Activated CD4-positive, alpha-beta T cell treated with anti-CD3 and anti-CD28 coated beads, Interleukin-2, amount 50 U/mL, for 4 hours (primary cell): ENCODE results near the gene NMNAT2.

ENCODE experiments used
- DNase-seq, 2 experiments: peaks; one replicate each; pipeline ENCODE4 v3.0.0-alpha.2; 2020

NMNAT2 gene

DNA sequence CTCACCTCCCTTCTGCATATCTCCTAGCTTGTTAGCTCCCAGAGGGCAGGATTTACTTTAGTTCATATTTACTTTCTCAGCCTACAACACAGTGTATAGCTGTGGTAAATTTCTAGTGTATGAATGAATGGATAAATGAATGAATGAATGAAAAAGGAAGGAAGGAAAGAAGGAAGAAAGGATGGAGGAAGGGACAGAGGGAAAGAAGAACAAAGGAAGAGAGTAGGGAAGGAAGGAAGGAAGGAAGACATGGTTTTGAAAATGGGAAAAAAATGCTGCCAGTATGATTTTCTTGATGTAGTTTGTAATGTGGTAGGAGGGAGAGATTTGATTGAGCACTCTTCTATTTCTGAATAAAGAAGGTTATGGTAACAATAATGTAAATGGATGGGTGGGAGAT, 185.1 kb downstream of the NMNAT2 start:
- DNase-seq, result no peak

DNA sequence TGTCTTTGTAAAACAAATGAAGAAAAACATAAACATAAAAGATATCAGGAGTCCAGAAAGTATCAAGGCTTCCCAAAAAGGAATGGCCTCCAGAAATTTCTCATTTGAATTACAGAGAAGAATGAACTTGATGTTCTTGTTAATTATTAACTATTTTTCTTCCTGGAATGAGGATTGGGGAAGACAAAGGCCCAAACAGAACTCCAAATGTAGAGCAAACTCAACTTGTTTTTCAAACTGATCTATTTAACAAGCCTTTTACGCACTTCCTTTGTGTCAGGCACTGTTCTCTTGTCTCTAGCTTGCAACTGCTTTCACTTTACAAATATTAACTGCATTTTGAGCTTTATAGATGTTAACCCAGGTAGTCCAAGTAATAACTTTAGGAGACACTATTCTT, 186.6 kb downstream of the NMNAT2 start:
- no peak for DNase-seq

DNA sequence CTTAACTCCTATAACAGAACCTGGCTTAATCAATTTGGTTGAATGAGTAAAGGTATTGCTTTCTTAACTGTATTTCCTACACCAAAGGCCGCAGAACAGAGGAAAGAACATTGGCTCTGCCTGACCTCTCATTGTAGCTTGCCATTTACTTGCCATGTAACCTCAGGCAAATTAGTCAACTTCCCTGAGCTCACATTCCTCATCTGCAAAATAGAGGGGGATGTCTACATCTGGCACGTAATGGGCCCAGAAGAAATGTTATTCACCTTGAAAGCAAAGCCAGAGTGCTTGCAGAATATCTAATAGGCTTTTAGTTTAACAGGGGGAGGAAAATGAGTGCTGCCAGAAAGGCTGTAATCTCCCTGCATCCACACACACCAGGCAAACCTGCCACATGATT, 187.8 kb downstream of the NMNAT2 start:
- DNase-seq, result no peak

- no peak for DNase-seq
Measured at GRCh38 chr1:183228347-183229220, 189.6 kb downstream of the NMNAT2 start.

DNA sequence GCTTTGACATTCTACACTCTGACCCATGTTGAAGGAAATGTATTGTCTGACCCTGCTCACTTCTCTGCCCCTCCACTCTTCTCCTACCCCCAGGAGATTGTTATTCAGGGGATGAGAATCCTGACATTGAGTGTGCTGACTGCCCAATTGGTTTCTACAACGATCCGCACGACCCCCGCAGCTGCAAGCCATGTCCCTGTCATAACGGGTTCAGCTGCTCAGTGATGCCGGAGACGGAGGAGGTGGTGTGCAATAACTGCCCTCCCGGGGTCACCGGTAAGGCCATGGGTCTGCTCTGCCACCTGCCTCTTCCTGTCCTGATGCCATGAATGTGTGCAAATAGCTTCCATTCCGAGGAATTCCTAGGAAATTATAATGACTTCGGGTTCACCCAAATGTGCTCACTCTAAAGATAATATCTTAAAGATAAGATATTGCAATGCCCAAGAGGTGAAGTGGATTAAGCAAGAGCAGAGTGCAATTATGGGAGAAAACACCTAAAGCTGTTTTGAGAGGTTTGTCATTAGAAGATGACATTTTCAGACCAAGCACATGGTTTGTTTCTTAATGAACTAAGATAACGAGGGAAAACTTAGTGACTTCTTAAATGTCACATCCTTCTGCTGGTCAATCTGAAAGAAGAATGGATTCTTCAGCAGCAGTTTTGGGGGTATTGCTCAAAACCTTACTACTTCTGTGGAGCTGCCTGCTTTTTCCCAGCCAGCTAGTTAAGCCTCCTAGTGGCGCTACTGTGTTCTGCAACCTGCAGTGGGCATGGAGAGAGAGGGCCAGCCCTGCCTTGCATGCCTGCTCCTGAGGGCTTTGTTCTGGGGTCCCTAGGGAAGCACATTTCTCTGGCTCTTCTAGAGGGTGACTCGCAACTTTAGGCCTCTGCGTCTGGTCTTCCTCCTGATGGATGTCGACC, 190.5 kb downstream of the NMNAT2 start:
- DNase-seq, result no peak

DNA sequence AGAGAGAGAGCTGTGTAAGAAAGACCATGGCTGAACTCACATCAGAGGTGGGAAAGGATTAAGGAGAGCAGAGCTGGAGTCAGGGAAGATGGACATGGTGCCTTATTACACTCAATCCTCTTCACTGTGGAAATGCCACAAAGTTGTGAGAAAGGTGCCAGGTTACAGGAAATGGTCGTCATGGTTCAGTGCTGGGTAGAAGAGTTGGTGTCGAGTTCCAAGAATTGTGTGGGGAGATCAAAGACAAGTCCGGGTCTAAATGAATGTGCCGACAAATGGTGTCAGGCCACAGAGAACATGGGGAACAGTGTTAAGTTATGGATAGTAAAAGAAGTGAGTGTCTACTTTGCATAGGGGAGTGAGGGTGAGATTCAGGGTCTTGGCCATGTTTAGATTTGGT, 191.2 kb downstream of the NMNAT2 start:
- no peak for DNase-seq

- no peak for DNase-seq
Measured at GRCh38 chr1:183226361-183226760, 191.8 kb downstream of the NMNAT2 start.

- no peak for DNase-seq
Measured at GRCh38 chr1:183223467-183223866, 194.7 kb downstream of the NMNAT2 start.

DNA sequence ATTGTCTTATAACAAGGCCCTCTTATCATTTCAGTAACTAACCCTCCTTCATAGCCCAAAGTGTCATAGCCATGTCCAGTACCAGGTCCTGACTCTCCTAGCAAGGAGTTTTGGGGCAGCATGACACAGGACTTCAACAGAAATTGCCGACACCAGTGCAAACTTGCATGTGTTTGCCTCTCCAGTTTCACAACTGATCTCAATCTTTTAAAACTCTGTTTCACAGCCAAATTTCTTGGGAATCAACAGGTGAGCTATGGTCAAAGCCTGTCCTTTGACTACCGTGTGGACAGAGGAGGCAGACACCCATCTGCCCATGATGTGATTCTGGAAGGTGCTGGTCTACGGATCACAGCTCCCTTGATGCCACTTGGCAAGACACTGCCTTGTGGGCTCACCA, 195.3 kb downstream of the NMNAT2 start:
- DNase-seq, result no peak

DNA sequence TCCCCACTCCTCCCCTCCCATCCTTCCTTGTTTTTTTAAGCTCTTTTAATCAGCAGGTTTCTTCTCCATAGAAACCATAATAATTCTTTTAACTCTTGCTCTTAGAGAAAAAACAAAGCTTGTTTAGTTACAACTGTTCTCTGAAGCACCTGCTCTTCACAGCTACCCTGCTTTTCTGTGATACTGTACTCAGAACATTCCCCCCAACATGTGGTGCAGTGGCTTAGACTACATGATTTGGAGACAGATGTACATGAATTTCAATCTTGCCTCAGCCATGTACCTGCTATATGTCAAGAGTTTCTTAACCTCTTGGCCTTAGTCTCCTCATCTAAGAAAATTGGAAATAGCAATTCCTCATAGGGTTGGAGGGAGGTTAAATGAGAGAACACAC, 198.6 kb downstream of the NMNAT2 start:
- DNase-seq, result no peak

- DNase-seq, result peak; percentile 5 to 10
Measured at GRCh38 chr1:183218971-183219615, 199.1 kb downstream of the NMNAT2 start.

DNA sequence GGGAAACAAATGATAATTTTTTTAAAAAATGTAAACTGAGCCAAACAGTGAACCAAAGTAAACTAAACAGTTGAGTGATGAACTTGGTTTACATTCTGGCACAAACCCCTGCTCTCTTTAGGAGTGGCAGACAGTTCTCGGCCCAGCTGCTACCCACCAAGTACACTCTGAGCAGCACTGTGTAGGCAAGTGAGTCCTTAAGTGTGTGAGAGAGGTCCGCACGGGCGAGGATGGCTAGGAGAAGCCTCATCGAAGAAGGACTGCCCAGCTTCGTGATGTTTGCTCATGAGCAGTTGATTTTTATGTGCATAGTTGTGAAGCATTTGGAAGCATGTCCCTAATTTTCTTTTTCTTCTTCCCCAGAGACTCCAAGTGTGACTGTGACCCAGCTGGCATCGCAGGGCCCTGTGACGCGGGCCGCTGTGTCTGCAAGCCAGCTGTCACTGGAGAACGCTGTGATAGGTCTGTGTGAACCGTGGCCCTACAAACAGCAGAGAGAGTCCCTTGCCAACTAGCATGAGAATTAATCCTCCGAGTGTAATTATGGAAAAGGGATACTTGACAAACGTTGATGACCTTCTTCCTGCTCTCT, 200.1 kb downstream of the NMNAT2 start:
- no peak for DNase-seq

DNA sequence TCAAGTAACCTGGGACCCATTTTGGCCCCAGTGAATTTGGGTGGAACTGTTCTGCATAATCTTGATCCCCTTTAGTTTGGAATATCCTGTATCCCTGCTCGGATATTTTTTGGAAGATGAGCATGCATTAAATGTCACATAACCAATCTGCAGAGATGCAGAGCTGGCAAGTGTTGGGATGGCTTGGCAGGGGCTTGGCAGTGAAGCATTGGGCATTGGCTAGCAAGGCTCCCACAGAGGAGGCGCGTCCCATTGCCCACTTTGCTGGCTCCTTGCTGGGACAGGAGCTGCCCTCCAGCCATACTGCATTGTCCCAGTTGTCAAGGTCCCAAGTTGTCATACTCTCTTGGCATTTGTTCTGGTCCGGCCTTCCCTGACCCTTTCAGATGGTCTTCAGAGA, 202.2 kb downstream of the NMNAT2 start:
- DNase-seq, result no peak

- DNase-seq, result no peak
Measured at GRCh38 chr1:183215076-183215720, 203.0 kb downstream of the NMNAT2 start.

DNA sequence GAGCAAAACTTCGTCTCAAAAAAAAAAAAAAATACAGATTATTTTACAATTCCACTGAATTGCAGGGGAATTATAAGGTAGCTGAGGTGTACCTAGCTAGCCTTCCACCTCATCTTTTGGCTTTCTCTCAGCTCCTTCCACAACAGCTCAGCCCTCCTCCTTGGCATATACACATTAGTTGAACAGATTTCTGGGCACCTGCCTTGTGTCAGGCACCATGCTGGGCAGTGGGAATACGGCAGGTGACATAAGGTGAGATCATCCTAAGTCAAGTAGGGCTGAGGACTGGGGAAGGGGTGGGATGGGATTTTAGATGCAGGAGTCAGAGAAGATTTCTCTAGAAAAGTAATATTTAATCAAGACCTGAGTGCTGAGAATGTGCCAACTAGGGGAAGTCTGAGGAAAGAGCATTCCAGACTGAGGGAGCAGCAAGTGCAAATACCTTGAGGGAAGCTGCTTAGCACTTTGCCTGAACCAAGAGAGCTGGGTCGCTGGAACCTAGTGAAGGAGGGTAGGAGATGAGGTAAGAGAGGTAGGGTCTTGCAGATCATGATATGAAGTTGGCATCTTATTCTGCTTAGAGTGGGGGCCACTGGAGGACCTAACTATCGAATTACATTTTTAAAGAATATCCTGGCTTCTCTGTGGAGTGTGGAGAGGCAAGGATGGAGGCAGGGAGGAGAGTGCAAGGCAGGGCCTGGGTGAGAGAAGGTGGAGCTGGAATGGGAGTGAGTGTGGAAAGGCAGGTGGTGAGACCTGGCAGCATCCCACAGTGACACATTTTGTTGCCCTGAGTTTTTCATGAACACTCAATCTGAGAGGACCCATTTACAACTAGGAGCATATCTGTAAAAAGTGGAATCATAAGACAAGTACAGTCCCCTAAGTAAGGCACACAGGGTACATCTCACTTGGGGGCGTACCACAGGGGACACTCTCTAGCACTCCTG, 203.9 kb downstream of the NMNAT2 start:
- DNase-seq, result no peak

DNA sequence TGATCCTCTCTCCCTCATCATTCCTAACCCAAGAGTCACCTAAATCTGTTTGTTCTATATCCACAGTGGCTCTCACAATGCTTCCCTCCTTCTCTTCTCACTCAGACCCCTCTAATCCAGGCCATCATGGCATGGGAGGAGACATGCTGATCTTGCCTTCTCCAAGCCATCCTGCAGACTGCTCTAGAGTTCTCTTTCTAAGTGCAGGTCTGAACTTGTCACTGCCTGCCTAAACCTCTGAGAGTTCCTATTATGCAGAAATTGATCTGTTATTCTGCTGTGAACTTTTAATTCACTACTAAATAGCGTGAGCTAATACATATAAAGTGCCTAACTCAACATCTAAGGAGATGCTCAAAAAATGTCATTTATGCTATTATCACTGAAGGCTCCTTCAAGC, 205.3 kb downstream of the NMNAT2 start:
- no peak for DNase-seq

DNA sequence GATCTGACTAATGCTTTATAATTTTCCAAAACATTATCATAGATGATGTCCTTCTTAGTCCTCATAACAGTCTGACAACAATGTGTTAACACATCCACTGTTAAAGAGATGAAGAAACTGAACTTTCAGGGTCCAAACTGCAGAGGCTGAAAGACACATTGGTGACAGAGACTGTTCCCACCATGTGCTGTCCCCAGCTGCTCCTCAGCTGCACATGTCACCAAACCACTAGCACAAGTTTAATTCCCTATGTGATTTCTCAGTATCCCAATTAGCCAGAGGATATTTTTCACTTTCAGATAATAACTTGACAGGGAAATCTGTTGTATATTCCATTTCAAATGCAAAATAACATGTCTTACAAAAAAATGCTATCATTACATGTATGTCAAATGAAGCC, 207.5 kb downstream of the NMNAT2 start:
- DNase-seq, result no peak

DNA sequence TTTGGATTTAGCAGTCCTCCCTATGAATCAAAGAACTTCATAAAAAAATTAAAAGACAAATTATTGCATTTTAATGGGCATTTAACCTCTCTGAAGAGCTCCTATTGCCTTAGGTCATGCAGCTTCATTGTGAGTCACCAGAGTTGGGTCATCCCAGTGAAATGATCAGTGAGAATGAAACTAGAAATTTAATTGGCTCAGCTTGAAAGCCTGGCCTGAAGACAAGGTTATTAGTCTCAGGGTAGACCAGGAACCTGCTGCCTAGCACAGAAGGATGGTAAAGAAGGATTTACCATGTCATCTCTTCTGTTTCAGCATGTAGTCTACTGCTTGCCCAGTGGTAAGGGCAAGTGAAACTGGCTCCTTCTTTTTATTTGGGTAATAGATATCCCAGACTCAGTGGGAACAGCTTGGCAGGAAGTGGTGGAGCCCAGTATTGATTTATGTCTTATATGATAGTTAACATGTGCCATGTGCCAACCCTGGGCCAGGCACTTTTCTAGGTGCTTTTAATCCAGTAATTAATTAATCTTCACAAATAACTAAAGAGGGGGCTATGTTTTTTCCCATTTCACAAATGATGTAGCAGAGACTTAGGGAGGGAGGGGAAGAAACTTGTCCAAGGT, 208.5 kb downstream of the NMNAT2 start:
- no peak for DNase-seq

DNA sequence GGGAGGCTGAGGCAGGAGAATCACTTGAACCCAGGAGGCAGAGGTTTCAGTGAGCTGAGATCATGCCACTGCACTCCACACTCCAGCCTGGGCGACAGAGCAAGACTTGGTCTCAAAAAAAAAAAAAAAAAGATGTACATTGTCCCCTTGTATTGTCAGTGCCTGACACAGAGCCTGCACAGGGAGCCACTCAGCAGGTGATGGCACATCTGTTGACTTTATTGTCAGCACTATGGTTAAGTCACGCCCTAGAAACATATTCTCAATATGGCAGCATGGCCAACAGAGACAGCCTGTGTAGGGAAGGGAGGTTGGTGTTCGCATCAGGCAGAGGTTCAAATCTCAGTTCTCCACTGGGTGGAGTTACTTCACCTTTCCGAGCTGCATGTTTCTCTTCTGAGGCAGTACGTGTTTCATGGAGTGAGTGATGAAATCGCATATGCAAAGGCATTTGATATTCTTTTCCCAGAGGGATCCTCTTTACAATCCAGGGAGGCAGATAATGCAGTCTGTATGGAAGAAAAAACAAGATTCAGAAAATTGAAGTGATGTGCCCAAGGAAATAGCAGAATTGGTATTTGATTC, 211.6 kb downstream of the NMNAT2 start:
- DNase-seq, result no peak

- no peak for DNase-seq
Measured at GRCh38 chr1:183205196-183205781, 212.9 kb downstream of the NMNAT2 start.
